NOMO-1 (cell line): Measurements from ENCODE around the gene DPP10.
"Not testable (repeated sequence)": the region's sequence is repeated elsewhere in the genome, so short reads cannot be mapped to it uniquely, and the experiment has no call there.

Experiments used
- DNase-seq, 2 experiments: peaks; one replicate each; lab custom pipeline; 2025; ENCODE audit not compliant: unreplicated experiment in 2 of 2; lab: John Stamatoyannopoulos, UW

Gene DPP10

GRCh38 chr2:115384399-115384798 is 942.0 kb downstream of the DPP10 start:
- DNase-seq = no peak

DNA sequence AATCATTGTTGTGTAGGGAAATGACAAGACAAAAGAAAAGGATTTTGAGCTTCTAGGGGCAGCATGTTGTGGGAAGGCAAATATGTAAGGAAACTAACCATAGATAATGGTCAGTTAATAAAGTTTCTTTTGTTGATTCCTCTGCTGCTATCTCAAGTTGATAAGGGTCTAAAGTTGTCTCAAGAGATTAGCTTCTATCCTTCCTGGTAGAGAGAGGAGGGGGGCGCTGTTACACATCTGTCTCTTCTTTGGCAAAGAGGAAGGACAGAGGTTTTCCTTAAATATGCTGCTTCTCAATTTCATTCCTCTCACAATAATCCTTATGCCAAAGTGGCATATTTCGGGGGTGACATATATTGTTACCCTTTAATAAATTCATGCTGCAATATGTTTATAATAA is 944.0 kb downstream of the DPP10 start:
- DNase-seq = no peak

- DNase-seq = no peak
Observed at GRCh38 chr2:115389024-115389423, 946.6 kb downstream of the DPP10 start.

DNA sequence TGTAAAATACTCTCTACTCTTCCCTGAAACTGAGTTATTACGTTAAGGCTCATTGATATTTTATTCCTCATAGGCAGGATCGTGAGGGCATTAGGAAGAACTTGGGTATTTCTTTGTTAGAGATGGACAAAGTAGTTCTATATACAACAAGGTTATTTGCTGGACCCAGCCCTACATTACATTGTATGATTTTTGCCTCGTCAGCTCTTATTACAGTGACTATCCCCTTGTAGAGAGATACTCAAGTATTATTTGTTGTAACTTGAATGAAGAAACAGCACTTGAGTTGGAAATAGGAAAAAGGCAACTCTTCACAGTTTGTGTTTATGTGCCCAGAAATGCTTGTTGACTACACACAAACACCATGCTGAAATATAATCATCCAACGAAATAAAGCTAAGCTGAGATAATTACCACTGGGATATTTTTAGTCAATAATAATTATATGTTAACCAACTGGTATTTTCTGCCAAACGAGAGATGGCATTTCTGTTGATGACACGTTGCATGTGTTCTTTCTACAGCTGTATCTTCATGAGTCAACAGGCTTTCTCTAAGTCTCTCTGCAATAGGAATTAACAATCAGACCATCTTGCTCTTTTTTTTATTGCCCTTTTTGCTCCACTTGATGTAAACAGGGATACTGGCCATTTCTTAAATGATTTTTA is 947.6 kb downstream of the DPP10 start:
- no peak for DNase-seq

DNA sequence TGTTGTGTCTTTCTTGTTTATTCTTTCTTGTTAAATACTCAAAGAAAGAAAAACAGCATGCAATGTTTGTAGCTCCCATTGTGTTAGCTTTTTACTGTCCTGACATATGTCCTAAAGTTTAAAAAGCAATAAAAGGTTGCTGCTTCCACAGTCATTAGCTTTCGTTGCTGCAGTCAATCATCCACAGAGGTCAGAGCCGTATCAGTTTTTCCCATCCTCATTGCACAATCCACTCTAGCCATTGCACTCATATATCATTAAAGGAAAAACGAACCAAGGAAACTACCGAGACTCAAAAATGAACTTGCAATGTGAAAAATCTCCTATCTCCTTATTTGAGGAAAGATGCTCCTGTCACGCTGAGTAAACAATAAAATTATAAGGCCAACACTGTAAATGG is 954.1 kb downstream of the DPP10 start:
- DNase-seq = no peak

DNA sequence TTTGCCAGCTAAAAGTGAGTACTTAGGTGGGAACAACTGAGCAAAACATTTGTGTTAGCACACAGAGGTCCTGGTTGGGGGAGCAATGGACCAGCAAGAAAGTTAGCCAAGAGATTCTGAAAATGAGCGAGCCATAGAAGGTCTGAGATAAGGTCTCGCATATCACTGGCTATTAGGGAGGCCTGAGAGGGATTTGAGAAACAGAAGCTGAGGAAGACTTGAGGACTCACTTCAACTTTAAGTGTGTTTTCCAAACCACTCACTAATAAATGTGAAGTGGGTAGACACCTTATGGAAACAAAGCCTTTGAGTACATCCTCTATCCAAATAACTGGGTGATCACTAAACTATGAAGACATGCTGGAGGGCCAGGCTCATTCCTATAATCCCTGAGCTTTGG is 958.5 kb downstream of the DPP10 start:
- DNase-seq = no peak

- no peak for DNase-seq
Observed at GRCh38 chr2:115412501-115412900, 970.1 kb downstream of the DPP10 start.

GRCh38 chr2:115413791-115414190 is 971.4 kb downstream of the DPP10 start:
- DNase-seq = no peak

DNA sequence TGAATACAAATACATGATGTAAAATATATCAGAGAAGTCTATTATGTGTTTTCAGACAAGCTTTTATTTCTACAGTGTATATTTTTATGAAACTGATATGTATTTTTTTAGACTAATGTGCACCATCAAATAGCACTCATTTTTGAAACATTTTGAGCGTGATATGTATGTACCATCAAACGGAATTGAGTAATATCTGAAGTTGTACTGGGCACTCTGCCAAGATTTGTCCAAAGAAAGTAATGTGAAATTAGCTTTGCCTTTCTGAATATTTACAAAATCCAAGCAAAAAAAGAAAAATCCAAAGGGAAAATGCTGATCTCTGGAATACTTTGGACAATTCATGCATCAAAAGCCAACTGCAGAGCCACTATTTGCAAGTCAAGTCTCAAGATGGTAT is 972.0 kb downstream of the DPP10 start:
- no peak for DNase-seq

GRCh38 chr2:115422004-115422634 is 979.7 kb downstream of the DPP10 start:
- no peak for DNase-seq

- no peak for DNase-seq
Observed at GRCh38 chr2:115427436-115427835, 985.0 kb downstream of the DPP10 start.

- not testable (repeated sequence) for DNase-seq
Observed at GRCh38 chr2:115440746-115441145, 998.3 kb downstream of the DPP10 start.

- no peak for DNase-seq
Observed at GRCh38 chr2:115443539-115444185, 1001.2 kb downstream of the DPP10 start.

DNA sequence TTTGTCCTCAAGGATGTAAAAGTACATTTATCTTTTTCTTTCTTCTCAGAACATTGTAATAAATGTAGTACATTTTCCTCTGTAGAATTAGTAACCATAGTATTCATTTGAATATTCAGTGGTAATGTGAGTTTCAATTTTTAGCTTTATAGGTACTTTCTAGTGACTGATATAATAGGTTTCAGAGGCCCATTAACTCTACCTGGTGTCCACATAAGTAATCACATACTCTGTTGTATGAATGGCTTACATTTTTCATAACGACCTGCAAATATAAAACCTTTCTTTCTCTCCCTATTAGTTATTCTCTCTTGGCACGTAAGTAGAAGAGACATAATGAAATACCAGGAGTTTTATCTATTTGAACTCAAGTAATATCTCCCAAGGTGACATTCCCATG is 1017.6 kb downstream of the DPP10 start:
- DNase-seq = no peak

DNA sequence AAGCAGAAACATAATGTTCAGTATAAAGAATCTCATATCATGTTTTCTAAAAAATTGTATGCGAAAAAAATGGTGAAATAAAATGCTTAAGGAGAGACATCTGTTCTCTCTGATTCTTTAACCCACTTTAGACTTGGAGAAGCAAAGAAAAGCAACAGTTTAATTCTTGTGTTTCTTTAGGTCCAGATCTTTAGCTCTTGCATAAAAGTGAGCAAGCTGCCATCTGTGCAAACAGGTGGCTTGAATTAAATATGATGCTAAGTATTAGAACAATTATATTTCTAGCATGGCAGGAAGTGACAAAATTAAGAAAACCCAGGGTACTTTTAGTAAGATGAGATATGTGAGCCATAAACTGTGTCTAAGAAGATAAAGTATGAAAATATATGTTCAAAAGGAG is 1038.3 kb downstream of the DPP10 start:
- DNase-seq = no peak

DNA sequence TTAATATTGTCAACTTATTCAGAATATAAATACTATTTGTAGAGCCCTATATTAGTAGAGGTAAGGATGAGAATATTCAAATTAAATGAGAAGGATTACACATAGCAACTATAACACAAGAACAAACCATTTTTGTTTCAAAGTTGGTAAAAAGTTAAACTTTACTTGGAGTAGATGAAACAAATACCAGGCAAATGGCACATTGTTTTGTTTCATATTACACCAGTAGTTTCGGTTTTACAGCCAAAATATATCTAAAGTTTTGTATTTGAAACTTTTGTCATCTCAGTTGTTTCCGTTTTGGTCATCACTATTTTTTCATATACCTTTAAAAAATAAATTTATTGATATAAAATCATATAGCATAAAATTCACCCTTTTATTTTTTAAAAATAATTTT is 1039.4 kb downstream of the DPP10 start:
- no peak for DNase-seq

DNA sequence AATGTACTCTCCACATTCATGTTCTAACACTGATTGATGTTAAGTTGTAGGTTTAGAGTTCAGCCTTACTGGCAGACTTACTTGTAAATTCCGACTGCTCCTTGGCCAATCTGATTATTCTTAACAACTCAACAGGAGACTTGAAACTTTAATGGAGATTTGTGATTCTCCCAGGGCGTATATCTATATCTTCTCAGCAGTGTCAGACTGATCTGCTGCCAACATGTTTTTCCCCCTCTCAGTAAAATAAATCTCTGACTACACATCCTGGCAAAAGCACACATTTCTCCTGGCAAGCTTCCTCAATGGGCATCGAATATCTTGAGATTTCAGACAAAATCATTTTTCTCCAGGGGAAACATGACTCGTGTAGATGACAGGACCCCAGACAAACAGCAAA is 1041.2 kb downstream of the DPP10 start:
- DNase-seq = no peak

DNA sequence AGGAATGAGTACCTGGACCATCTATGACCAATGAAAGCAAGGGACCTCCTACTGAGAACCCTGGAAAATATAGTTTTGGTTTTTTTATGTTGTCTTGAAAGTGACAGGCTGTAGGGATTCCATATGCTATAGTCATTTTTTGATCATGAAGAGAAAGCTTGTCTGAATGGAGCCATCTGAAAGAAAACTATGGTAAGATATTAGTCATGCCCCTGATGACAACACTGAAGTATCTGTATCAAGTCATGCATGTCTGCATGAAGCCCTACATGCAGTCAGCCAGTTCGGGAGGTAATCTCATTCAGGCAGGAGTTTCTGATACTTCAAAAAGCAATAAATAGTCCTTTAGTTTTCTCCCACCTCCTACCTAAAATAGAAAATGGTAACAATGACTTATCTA is 1042.0 kb downstream of the DPP10 start:
- DNase-seq = no peak

- DNase-seq = no peak
Observed at GRCh38 chr2:115484983-115485382, 1042.5 kb downstream of the DPP10 start.

DNA sequence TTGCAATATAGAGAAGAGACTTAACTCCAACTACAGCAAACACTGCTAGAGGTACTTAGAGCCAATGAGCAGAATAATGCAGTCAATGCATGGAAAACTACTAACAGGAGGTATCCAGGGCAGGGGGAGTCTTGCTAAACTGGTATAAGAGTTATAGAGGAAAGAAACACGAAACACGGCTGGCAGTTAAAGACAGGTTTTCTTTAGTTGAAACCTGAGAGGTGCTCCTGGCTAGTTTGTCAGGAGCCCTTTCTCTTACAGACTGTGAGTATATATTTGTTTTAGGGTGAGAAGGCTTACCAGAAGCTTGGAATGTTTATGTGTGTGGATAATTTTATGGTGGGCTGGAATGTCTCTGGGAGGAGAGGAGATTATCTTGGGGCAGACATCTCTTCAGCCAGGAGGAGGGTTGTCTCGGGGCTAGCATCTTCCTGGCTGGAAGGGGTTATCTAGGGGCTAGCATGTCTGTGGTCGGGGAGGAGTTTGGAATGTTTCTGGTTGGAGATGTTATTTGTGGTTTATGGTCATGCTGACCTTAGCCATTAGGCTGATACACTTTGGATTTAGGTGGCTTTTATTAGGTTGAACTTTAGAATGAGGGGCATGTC is 1048.8 kb downstream of the DPP10 start:
- no peak for DNase-seq

GRCh38 chr2:115505331-115505730 is 1062.9 kb downstream of the DPP10 start:
- no peak for DNase-seq

- no peak for DNase-seq
Observed at GRCh38 chr2:115520727-115521126, 1078.3 kb downstream of the DPP10 start.
